Mammary epithelial cell (primary cell): ENCODE results near the gene NFYA.

Experiments used
- CTCF ChIP-seq, 2 donors: IDR thresholded peaks in 1 of 2; conservative IDR thresholded peaks in 1 of 2; 2 replicates each; pipeline ENCODE4 v1.5.1; 2011 to 2012; ENCODE audit warnings: inconsistent platforms in 2 of 2, low read length in 2 of 2, mild to moderate bottlenecking in 2 of 2, control low read depth in 1 of 2, low read depth in 1 of 2; ENCODE audit not compliant: insufficient read depth in 1 of 2; ENCODE audit errors: extremely low read depth in 1 of 2
- EZH2 ChIP-seq: IDR thresholded peaks from 2 replicates; pipeline ENCODE4 v1.6.1; 2012; ENCODE audit warnings: low read length, inconsistent platforms, borderline replicate concordance

- TF ChIP-seq CTCF (conservative IDR thresholded peaks at IDR 0.05 in 1 of 2, IDR thresholded peaks at IDR 0.05 in 1 of 2; ENCODE audit: extremely low read depth in 1 of 2, insufficient read depth in 1 of 2, low read depth in 1 of 2, low read length in 2 of 2) = no peak
- TF ChIP-seq EZH2 = no peak
Measured at GRCh38 chr6:41119508-41119907, 46.7 kb downstream of the NFYA start.
